ENCODE measurements around the gene ZBTB20. TPM values are rescaled to one million over a fixed set of nuclear protein-coding genes. Genes with fewer than 3 reads are reported as not detected.

ZBTB20 gene
- total and polyA plus RNA-seq, 7 donors = 0.40 to 74.9 (median 41.7) TPM

DNA sequence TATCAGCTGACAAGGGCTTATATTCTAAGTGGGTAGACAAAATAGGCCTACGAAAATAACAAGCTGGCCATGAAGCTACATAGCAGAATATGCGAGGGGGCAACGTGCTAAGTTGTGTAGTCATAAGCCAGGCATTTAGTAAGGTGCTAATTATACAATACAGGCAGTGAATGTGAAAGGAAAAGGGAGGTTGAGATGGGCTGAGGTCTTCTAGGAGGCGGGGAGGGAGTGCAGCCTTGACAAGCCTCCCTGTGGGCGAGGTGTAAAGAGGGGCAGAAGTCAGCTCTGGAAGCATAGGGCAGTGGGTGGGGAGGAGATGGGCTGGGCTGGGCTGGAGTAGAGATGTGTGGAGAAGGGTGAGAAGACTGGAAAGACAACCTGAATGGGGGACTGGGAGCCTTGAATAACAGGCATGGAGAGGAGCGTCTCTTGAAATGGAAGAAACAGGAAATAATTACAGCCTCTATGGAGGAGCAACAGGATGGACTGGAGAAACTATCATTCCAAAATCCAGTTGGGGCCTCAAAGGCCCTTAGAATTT lies 852.1 kb downstream of the ZBTB20 start:
- intact Hi-C loops (cut with DNase I) = no loop called here
- DNase-seq (no peak), ATAC-seq (no peak)
- H3K4me3 ChIP-seq = no peak overlapping the region
- 81 to 83% (median 82%) methylated on average over 6 of the region's 6 CpGs for WGBS, 3 donors
- H3K9me3 ChIP-seq = no peaks in the 10 kb centered on the region
- no peaks in the 10 kb centered on the region for H3K4me1 ChIP-seq
- no peaks in the 10 kb centered on the region for H3K36me3 ChIP-seq (ENCODE audit: insufficient read depth in 1 of 2, low read depth in 1 of 2)
- TF ChIP-seq, protein P1, sequence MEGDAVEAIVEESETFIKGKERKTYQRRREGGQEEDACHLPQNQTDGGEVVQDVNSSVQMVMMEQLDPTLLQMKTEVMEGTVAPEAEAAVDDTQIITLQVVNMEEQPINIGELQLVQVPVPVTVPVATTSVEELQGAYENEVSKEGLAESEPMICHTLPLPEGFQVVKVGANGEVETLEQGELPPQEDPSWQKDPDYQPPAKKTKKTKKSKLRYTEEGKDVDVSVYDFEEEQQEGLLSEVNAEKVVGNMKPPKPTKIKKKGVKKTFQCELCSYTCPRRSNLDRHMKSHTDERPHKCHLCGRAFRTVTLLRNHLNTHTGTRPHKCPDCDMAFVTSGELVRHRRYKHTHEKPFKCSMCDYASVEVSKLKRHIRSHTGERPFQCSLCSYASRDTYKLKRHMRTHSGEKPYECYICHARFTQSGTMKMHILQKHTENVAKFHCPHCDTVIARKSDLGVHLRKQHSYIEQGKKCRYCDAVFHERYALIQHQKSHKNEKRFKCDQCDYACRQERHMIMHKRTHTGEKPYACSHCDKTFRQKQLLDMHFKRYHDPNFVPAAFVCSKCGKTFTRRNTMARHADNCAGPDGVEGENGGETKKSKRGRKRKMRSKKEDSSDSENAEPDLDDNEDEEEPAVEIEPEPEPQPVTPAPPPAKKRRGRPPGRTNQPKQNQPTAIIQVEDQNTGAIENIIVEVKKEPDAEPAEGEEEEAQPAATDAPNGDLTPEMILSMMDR (IDR thresholded peaks at IDR 0.05) = no peak
- no peaks in the 10 kb centered on the region for H3K27me3 ChIP-seq (ENCODE audit: insufficient read depth in 3 of 3, low read length in 2 of 3)
- H3K27ac ChIP-seq = no peak overlapping the region

- no peak within 1 kb of the TSS for H3K27ac ChIP-seq
- ATAC-seq (no peak), DNase-seq (no peak)
- TF ChIP-seq, protein P1 (IDR thresholded peaks at IDR 0.05) = no peak
- no peaks in the 10 kb centered on the region for H3K9me3 ChIP-seq
- H3K4me3 ChIP-seq = no peak within 1 kb of the TSS
- no peaks in the 10 kb centered on the region for H3K36me3 ChIP-seq (ENCODE audit: insufficient read depth in 1 of 2, low read depth in 1 of 2)
- intact Hi-C loops (cut with DNase I) = no loop called here
- 93 to 96% (median 93%) methylated on average over 7 of the region's 7 CpGs for WGBS, 3 donors
- H3K27me3 ChIP-seq (ENCODE audit: insufficient read depth in 3 of 3, low read length in 2 of 3) = no peaks in the 10 kb centered on the region
- H3K4me1 ChIP-seq = no peaks in the 10 kb centered on the region
Measured at GRCh38 chr3:114293838-114294535, 853.1 kb downstream of the ZBTB20 start, which contains the start of gene TIGIT. Gene TIGIT (plus strand): TSS chr3:114294028. CDS start chr3:114294062, 34 bp downstream.

GRCh38 chr3:114290911-114291901 lies 855.9 kb downstream of the ZBTB20 start:
- ATAC-seq = peak in 3 of 4 donors; percentile 33 to 60 (median 35)
- peak; percentile 48 to 75 for DNase-seq
- Histone ChIP-seq H3K27me3 (ENCODE audit: insufficient read depth in 3 of 3, low read length in 2 of 3) (no peaks in the 10 kb centered on the region), H3K4me1 (no peaks in the 10 kb centered on the region), H3K9me3 (no peaks in the 10 kb centered on the region), H3K4me3 (no peak overlapping the region), H3K36me3 (ENCODE audit: insufficient read depth in 1 of 2, low read depth in 1 of 2) (no peaks in the 10 kb centered on the region), H3K27ac (no peak overlapping the region)
- WGBS, 3 donors = 52 to 60% (median 58%) methylated on average over 22 to 23 of the region's 23 CpGs
- TF ChIP-seq, protein P1 (IDR thresholded peaks at IDR 0.05) = peak; percentile 55
- intact Hi-C loops (cut with DNase I) = no loop called here

DNA sequence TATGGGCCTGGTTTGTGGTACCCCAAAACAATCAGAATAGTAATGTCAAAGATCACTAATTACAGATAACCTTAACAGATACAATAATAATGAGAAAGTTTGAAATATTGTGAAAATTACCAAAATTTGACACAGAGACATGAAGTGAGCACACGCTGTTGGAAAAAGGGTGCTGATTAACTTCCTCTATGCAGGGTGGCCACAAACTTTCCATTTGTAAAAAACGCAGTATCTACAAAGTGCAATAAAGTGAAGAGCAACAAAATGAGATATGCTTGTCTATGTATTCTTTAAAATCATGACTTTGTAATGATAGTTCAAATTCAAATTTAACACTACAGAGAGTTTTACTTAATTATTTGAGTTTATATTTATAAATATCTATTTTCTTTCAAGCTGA lies 860.8 kb downstream of the ZBTB20 start:
- Histone ChIP-seq H3K4me3 (no peak overlapping the region), H3K27ac (no peak overlapping the region), H3K4me1 (no peaks in the 10 kb centered on the region), H3K27me3 (ENCODE audit: insufficient read depth in 3 of 3, low read length in 2 of 3) (no peaks in the 10 kb centered on the region), H3K36me3 (ENCODE audit: insufficient read depth in 1 of 2, low read depth in 1 of 2) (no peaks in the 10 kb centered on the region), H3K9me3 (no peaks in the 10 kb centered on the region)
- ATAC-seq (no peak), DNase-seq (no peak)
- TF ChIP-seq, protein P1 (IDR thresholded peaks at IDR 0.05) = no peak
- intact Hi-C loops (cut with DNase I) = no loop called here
- WGBS, 3 donors = 90 to 94% (median 92%) methylated on average over 2 of the region's 2 CpGs

All from psoas muscle (tissue), 8 donors.